Fibroblast of lung (primary cell): ENCODE measurements around the gene GTPBP1.

Experiments
- EZH2 ChIP-seq: IDR thresholded peaks from 2 replicates; pipeline ENCODE4 v1.5.1; 2012; ENCODE audit warnings: low read length, control low read depth, mild to moderate bottlenecking; ENCODE audit errors: missing control alignments
- TF ChIP-seq, protein P1 (sequence below), 2 donors: IDR thresholded peaks in 1 of 2; conservative IDR thresholded peaks in 1 of 2; 1 replicate in 1 of 2; 2 replicates in 1 of 2; pipeline ENCODE4 v1.5.1; 2011 to 2012; ENCODE audit warnings: low read length in 2 of 2, control low read depth in 1 of 2, inconsistent platforms in 1 of 2, low read depth in 1 of 2, mild to moderate bottlenecking in 1 of 2

DNA sequence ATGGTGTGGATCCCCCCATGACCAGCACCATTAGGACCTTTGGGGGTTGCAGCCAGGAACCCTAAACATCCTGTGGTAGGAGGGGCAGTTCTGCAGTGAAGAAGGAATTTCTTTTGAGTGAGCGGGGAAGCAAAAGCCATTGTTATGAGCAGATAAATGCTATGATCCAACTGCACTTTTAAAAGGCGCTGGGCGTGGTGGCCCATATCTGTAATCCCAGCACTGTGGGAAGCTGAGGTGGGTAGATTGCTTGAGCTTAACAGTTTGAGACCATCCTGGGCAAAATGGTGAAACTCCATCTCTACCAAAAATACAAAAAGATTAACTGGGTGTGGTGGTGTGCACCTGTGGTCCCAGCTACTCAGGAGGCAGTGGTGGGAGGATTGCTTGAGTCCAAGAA, 29.9 kb upstream of the GTPBP1 start:
- TF ChIP-seq, protein P1, sequence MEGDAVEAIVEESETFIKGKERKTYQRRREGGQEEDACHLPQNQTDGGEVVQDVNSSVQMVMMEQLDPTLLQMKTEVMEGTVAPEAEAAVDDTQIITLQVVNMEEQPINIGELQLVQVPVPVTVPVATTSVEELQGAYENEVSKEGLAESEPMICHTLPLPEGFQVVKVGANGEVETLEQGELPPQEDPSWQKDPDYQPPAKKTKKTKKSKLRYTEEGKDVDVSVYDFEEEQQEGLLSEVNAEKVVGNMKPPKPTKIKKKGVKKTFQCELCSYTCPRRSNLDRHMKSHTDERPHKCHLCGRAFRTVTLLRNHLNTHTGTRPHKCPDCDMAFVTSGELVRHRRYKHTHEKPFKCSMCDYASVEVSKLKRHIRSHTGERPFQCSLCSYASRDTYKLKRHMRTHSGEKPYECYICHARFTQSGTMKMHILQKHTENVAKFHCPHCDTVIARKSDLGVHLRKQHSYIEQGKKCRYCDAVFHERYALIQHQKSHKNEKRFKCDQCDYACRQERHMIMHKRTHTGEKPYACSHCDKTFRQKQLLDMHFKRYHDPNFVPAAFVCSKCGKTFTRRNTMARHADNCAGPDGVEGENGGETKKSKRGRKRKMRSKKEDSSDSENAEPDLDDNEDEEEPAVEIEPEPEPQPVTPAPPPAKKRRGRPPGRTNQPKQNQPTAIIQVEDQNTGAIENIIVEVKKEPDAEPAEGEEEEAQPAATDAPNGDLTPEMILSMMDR (conservative IDR thresholded peaks at IDR 0.05 in 1 of 2, IDR thresholded peaks at IDR 0.05 in 1 of 2; ENCODE audit: low read depth in 1 of 2, low read length in 2 of 2): no peak
- TF ChIP-seq EZH2: no peak
